ENCODE measurements around the gene TRMT61B. TPM values are rescaled to one million over a fixed set of nuclear protein-coding genes. Genes with fewer than 3 reads are reported as not detected.

The TRMT61B gene
- total RNA-seq (6.3 and 9.3 TPM in 2 replicates), polyA plus RNA-seq (18.7 and 18.8 TPM in 2 replicates)

- peak within 1 kb of the TSS; percentile 79 for H3K4me3 ChIP-seq
- H3K4me1 ChIP-seq (ENCODE audit: low read depth): peaks cover 12% of the 10 kb centered on the region
- peaks cover 19% of the 10 kb centered on the region for H3K27me3 ChIP-seq
- DNase-seq (ENCODE audit: low read depth in 1 of 2, low spot score in 1 of 2): peak; percentile 96 to 98
- H3K27ac ChIP-seq: peak within 1 kb of the TSS; percentile 74
- no peak for TF ChIP-seq CTCF (IDR thresholded peaks at IDR 0.05; ENCODE audit: low read depth, low read length)
- H3K9me3 ChIP-seq (ENCODE audit: low read depth): no peaks in the 10 kb centered on the region
- no peaks in the 10 kb centered on the region for H3K36me3 ChIP-seq
These were observed at the start of gene TRMT61B for GRCh38 chr2:28870146-28870891. Gene TRMT61B (minus strand): TSS chr2:28870309. CDS start chr2:28870277, 32 bp downstream.

GRCh38 chr2:28915939-28916338 lies 45.8 kb upstream of the TRMT61B start:
- no peak overlapping the region for H3K4me3 ChIP-seq
- no peak overlapping the region for H3K27ac ChIP-seq
- no peaks in the 10 kb centered on the region for H3K27me3 ChIP-seq
- peak in 1 of 2 donors; percentile 87 for DNase-seq (ENCODE audit: low read depth in 1 of 2, low spot score in 1 of 2)
- no peak for TF ChIP-seq CTCF (IDR thresholded peaks at IDR 0.05; ENCODE audit: low read depth, low read length)
- no peaks in the 10 kb centered on the region for H3K4me1 ChIP-seq (ENCODE audit: low read depth)
- H3K9me3 ChIP-seq (ENCODE audit: low read depth): no peaks in the 10 kb centered on the region
- H3K36me3 ChIP-seq: peaks cover 32% of the 10 kb centered on the region

- DNase-seq (ENCODE audit: low read depth in 1 of 2, low spot score in 1 of 2): no peak
- H3K4me3 ChIP-seq: no peak overlapping the region
These were observed 39.7 kb upstream of the TRMT61B start for GRCh38 chr2:28909655-28910353.

GRCh38 chr2:28908172-28908571 lies 38.1 kb upstream of the TRMT61B start:
- H3K36me3 ChIP-seq: peaks cover 26% of the 10 kb centered on the region

More at GRCh38 chr2:28909655-28910353, 39.7 kb upstream of the TRMT61B start:
- no peaks in the 10 kb centered on the region for H3K4me1 ChIP-seq (ENCODE audit: low read depth)
- H3K36me3 ChIP-seq: peaks cover 32% of the 10 kb centered on the region
- no peaks in the 10 kb centered on the region for H3K27me3 ChIP-seq
- H3K9me3 ChIP-seq (ENCODE audit: low read depth): no peaks in the 10 kb centered on the region
- no peak overlapping the region for H3K27ac ChIP-seq
- no peak for TF ChIP-seq CTCF (IDR thresholded peaks at IDR 0.05; ENCODE audit: low read depth, low read length)

GRCh38 chr2:28906821-28907220 lies 36.7 kb upstream of the TRMT61B start:
- Histone ChIP-seq H3K9me3 (ENCODE audit: low read depth) (no peaks in the 10 kb centered on the region), H3K4me3 (no peak overlapping the region), H3K27ac (no peak overlapping the region), H3K27me3 (no peaks in the 10 kb centered on the region), H3K36me3 (peaks cover 29% of the 10 kb centered on the region), H3K4me1 (ENCODE audit: low read depth) (no peaks in the 10 kb centered on the region)
- no peak for TF ChIP-seq CTCF (IDR thresholded peaks at IDR 0.05; ENCODE audit: low read depth, low read length)
- no peak for DNase-seq (ENCODE audit: low read depth in 1 of 2, low spot score in 1 of 2)

More at GRCh38 chr2:28908172-28908571, 38.1 kb upstream of the TRMT61B start:
- Histone ChIP-seq H3K4me3 (no peak overlapping the region), H3K27ac (no peak overlapping the region), H3K9me3 (ENCODE audit: low read depth) (no peaks in the 10 kb centered on the region), H3K27me3 (no peaks in the 10 kb centered on the region), H3K4me1 (ENCODE audit: low read depth) (no peaks in the 10 kb centered on the region)
- TF ChIP-seq CTCF (IDR thresholded peaks at IDR 0.05; ENCODE audit: low read depth, low read length): no peak
- no peak for DNase-seq (ENCODE audit: low read depth in 1 of 2, low spot score in 1 of 2)

Data from cardiac muscle cell (in vitro differentiated cells and primary cell).